NCI-H146 (cell line): ENCODE measurements around the gene ABR.
"Not testable (repeated sequence)": the region's sequence is repeated elsewhere in the genome, so short reads cannot be mapped to it uniquely, and the experiment has no call there.

Experiments used
- DNase-seq: peaks from one replicate; lab custom pipeline; 2025; lab: John Stamatoyannopoulos, UW

Gene ABR

GRCh38 chr17:1008008-1008761 lies 171.6 kb downstream of the ABR start:
- no peak for DNase-seq

DNA sequence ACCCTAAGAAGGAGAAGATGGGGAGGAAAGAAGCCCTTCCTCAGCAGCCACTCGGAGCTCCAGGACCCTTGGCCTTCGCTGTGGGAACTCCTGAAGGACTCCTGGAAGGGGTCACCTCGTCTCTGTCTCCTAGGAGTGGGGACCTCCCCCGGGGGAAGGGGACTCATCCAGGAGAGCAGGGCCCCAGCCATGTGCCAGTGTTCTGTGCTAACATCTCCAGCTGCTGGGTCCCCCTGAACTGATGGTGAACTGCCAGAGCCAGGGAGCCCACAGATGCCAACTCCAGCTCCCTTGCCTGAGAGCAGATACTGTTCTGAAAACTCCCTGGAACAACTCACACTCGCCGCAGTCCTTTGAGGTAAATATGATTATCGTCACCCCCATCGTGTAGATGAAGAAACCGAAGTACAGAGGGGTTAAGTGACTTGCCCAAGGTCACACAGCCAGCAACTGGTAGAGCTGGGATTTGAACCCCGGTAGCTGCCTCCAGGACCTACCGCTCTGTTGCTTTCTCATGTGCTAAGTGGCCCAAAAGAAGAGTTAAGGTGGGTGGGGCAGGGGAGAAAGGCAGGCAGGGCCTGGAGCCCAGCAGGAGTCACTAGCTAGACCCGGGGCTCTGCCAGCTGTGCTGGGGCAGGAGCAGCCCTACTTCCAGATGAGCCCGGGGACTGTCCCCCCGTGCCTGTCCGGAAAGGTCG lies 172.3 kb downstream of the ABR start:
- no peak for DNase-seq

DNA sequence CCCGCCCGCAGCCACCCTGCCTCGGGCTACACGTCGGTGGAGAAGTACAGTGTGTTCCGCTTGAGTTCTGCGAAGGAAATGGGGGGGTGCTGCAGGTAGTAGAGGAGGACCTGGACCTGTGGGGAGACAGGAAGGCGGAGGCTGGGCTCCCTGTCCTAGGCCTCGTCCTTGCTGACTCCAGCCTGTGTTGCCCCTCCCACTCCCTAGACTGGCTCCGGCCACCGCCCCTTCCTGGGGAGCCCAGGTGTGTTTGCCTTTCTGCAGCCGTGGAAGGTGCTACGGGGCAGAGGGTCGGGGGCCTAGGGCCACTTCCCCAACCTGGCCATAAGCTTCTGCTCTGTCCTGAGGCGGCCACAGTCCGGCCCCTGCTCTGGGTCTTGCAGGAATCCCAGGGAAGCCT lies 173.7 kb downstream of the ABR start:
- no peak for DNase-seq

DNA sequence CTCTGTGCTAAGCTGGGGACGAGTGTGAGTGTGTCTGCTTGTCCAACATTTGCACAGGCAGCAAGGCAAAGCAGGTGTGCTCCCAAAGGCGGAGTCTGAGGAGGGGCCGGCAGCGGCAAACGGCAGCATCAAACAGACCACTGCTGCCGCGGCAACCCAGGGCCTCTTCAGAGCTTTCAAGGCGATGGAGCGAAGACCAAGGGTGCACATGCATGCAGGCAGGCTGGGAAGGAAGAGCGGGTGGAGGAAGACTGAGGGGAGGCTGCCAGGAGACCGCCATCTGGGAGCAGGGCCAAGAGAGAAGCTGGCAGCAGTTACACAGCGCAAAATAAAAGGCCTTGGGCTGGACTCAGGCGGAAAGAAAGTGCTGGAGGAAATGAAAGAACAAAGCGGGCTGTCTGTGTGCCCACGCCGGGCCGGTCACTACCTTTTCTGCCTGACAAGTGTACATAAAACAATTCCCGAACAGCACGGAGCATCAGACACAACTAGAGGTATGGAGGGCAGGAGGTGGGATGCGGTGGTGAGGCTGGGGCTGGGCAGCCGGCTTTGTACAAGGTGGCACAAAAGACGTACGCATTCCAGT lies 174.3 kb downstream of the ABR start:
- DNase-seq, result no peak

DNA sequence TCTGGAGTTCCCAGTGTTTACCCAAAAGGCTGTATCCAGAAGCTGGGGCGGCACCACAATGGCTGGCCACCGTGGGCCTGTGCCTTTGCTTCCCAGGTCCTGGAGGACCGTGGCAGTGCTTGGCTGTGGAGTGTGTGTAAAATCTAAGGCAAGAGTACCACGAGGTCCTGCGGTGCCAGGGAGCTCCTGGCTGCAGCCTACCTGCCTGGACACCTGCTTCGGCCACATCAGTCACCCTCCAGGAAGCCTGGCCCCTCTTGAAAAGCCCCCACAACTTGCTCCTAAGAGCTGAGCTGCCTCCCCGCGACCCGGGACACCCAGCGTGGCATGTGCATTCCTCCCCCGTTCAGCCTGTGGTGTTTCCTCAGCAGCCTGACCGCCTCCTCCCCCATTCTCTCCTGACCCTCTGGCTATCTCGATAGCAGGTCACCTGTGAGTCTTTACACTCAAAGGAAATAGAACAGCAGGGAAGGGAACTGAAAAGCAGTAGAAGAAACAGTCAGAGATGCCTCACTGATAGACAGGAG lies 174.9 kb downstream of the ABR start:
- no peak for DNase-seq

DNA sequence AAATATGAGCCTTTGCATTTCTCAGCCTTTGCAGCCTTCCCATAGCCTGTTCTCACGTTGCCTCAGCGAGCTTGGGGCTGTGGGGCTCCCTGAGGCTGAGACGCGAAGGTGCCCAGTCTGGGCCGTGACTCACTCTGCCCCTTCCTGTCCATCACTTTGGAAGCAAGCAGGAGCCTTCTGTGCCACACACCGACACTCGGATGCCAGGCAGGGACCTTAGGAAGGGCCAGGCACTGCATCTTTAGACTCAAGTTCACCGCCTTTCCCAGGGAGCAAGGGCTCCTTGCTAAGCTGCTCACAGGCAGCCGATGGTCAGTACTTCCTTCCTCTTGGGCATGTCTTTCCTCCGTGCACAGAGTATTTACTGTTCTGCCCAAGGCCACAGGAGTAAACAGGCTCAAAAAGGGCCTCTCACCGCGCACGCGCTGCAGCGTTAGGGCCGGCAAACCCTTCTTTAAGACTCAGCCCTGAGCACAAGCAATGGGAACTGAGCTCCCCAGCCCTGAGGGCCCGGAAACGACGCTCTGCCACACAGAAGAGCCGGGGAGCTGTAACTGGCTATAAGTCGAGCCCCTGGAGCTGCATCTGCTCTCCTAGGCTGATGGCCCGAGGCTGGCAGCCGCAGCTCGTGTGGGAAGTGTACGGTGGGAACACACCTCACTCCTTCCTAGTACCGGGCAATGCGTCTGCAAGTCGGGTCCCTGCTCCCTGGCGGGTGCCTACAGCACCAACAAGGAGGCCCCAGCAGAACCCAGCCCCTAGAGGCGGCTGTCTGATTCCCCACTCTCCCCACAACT lies 175.6 kb downstream of the ABR start:
- no peak for DNase-seq

- DNase-seq, result no peak
Measured at GRCh38 chr17:1003633-1003971, 176.2 kb downstream of the ABR start.

DNA sequence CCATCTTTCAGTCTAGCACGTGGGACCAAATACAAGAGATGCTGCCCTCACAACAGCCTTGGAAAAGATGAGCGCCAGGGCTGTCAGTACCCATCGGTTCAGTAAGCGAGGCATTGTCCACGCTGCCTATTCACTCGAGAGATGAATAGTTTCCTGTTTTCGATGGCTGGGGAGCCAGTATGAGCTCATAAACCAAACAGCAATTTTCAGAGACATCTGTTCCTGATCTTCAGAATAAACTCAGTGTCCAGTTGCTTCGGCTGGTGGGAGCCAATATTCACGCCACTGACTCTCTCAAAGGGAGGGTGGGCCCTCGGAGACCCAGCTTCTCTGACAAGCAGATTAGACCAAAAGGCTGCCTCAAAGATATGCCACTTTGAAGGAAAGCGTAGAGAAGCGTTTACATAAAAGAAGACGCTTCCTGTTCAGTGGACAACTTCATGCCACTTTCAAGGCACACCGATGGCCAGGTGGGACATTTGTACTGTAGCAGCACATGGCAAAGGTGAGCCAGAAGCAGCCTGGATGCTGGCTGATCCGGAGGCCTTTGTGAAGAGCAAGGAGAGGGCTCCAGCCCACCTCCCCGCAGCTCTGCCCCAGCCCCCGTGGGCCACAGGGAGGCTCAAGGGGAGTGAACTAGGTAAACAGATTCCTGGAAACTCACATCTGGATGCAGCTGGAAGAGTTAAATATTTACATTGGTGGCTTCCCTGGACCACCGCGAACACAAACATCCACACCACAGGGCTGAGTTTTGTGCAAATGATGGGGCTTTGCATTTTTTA lies 176.8 kb downstream of the ABR start:
- peak; percentile 13 for DNase-seq

DNA sequence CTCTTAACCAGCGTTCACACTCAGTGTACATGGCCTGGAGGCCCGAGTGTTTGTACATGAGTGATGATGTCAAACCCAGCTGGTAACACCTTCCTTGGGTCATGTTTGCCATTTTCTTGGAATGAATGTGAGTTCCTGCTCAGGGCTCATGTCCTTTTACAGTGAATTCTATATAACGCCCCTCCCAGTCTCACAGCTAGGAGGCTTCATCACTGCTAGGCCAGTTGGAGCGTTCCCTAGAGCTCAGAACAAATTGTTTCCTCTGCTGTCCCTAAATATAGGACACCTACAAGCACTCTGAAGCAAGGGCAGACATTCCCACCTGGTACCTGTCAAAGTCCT lies 177.4 kb downstream of the ABR start:
- no peak for DNase-seq

DNA sequence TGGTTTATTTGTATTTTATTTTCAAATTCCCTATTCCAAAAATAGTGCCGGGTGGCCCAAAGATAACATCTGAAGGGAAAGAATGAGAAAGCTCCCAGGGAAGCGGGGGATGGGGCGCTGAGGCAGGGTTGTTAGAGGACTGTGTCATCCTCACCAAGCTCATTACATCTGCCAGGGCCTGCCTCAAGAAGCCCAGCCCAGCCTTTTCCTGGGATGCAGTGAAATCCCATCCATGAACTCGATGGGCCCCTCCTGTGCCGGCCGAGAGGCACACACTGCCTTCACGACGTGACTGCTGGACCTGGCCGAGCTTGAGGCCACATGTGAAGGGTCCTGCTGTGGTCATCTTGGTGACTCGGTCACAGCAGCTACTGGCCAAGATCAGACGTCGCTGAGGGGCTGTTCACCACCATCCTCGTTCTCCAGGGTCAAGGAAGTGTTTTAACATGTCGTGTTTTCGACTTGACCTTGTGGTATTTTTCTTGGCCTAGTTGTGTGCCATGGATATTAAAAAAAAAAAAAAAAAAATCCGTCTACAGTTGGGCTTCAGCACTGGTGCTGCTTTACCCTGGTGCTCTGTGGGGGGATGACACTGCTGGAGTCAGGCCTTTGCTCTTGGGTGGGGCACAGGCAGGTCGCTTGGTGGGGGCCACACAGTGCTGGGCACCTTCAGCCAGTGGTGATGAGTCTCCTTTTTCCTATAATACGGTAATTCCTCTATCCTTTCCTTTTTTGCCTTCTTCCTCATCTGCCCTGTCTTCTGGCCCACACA lies 178.0 kb downstream of the ABR start:
- DNase-seq, result no peak

GRCh38 chr17:1000597-1001461 lies 179.0 kb downstream of the ABR start:
- no peak for DNase-seq

- DNase-seq, result no peak
Measured at GRCh38 chr17:998111-998510, 181.7 kb downstream of the ABR start.

GRCh38 chr17:996554-997344 lies 183.0 kb downstream of the ABR start, which contains the start of gene TIMM22:
Gene TIMM22 (plus strand): TSS chr17:997129. CDS start chr17:997143, 14 bp downstream.
- DNase-seq, result peak; percentile 98

- not testable (repeated sequence) for DNase-seq
Measured at GRCh38 chr17:995324-995723, 184.5 kb downstream of the ABR start.

- no peak for DNase-seq
Measured at GRCh38 chr17:992933-993332, 186.8 kb downstream of the ABR start.

GRCh38 chr17:988561-988960 lies 191.2 kb downstream of the ABR start:
- no peak for DNase-seq

GRCh38 chr17:987931-988330 lies 191.8 kb downstream of the ABR start:
- no peak for DNase-seq

GRCh38 chr17:986322-986929 lies 193.4 kb downstream of the ABR start:
- no peak for DNase-seq

DNA sequence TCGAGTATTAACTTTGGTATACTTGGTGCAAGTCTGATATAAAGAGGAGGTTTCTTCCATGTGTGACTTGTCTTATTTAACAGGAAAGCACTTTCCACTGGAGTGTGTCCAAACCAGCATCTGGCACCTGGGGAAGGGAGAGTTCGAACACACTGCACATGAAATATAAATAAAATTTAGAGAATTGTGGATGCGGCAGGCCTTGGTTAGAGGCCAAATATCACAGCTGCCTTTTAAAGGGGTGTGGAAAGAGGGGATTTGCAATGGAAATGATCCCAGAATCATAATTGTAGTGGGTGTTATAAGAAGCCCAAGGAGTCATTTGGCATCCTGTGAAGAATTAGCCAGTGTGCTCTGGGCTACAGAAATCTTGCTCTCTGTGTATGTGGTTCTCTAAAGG lies 195.9 kb downstream of the ABR start:
- DNase-seq, result no peak
